NT2/D1 (cell line): ENCODE measurements around the gene RDH5.

ENCODE experiments used
- SUZ12 ChIP-seq: IDR thresholded peaks from 2 replicates; pipeline ENCODE4 v1.6.1; 2011; ENCODE audit not compliant: insufficient read length, insufficient read depth; ENCODE audit errors: extremely low read depth
- YY1 ChIP-seq: IDR thresholded peaks from 2 replicates; pipeline ENCODE4 v1.6.1; 2011; ENCODE audit not compliant: insufficient read length, insufficient read depth
- ZNF274 ChIP-seq: IDR thresholded peaks from 2 replicates; pipeline ENCODE4 v1.6.1; 2011; ENCODE audit warnings: mild to moderate bottlenecking, low read depth, low read length

DNA sequence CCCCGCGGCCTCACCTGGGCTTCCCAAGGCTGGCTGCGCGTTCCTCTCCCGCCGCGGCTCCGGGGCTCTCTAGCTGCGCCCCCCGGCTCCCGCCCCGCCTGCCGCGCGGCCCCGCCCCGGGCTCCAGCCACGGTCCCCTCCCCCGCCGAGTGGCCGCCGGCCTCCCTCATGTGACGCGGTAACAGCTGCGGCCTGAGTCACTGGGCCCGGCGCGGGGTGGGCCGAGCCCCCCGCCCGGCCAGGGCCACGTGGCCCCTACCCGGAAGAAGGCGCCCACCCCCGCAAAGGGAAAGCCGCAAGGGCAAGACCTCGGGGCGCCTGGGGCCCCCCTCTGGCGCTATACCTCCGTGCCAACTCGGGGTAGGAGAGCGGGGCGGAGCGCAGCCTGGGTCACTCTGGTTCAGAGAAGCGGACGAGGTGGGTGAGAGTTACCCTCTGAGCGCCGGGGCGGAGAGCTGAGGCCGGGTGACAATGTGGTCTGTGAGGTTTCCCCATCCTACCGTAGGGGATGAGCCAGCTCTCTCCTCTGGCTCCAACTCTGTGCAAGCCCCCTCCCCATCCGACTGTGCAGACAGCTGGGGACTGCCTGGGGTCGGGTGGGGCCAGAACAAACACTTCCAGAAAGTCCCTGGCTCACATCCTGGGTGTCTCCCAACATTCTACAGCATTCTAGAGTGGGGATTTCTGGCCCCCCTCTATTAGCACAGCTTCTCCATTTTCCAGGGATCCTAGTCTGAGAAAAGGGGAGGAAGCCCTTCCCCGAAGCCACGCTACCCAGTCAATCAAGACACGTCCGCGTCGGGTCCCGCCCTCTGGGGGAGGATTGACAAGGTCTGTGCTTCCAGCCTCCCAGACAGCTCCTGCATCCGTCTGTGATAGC is 9.0 kb downstream of the RDH5 start, which contains the start of gene CD63:
- no peak for TF ChIP-seq YY1
- no peak for TF ChIP-seq ZNF274
- no peak for TF ChIP-seq SUZ12
